Measurements from ENCODE around the gene ZNF678. TPM values are rescaled to one million over a fixed set of nuclear protein-coding genes. Genes with fewer than 3 reads are reported as not detected.

Gene ZNF678
- total and polyA plus RNA-seq, 2 of the 8 experiments (the other 6 are each of a cell fraction or from before 2014, with no cell fraction given) = 6.9 to 28.3 TPM

- H3K23me2 ChIP-seq (ENCODE audit: low read depth, low read length) = no peaks in the 10 kb centered on the region
- no peak overlapping the region for H3K4me3 ChIP-seq (ENCODE audit: extremely low read depth in 1 of 4, insufficient read depth in 2 of 4, low read depth in 3 of 4, low read length in 4 of 4)
- H4K20me1 ChIP-seq (replicated peaks in 1 of 2; ENCODE audit: control insufficient read depth in 1 of 2, insufficient read depth in 2 of 2, low read length in 2 of 2) = peaks cover 0 to 1% of the 10 kb centered on the region in 2 experiments
- no peaks in the 10 kb centered on the region for H3K4me1 ChIP-seq (replicated peaks in 1 of 4; ENCODE audit: control insufficient read depth in 3 of 4, insufficient read depth in 4 of 4, low read length in 3 of 4)
- no peak overlapping the region for H4K8ac ChIP-seq (ENCODE audit: extremely low read depth, insufficient read depth, low read length)
- no peak overlapping the region for H2BK120ac ChIP-seq (replicated peaks; ENCODE audit: low read depth, low read length)
- no peak overlapping the region for H3K4ac ChIP-seq (replicated peaks; ENCODE audit: insufficient read length, low read depth, low read length)
- H4K91ac ChIP-seq (replicated peaks; ENCODE audit: insufficient read length, low read length) = no peak overlapping the region
- 91% methylated on average over 1 of the region's 1 CpG; no CpG with 5 or more reads in 1 of the 2 experiments for WGBS, 2 experiments (ENCODE audit: extremely low coverage in 1 of 2, insufficient coverage in 1 of 2, insufficient read length in 1 of 2, insufficient replicate concordance in 2 of 2, low coverage in 1 of 2, low lambda C conversion rate in 2 of 2, missing lambda C conversion rate in 1 of 2)
- H3K56ac ChIP-seq (replicated peaks; ENCODE audit: insufficient read length, low read depth, low read length) = no peak overlapping the region
- H2BK15ac ChIP-seq (ENCODE audit: low read length) = no peak overlapping the region
- H3K23ac ChIP-seq (ENCODE audit: insufficient read length) = no peak overlapping the region
- H3K14ac ChIP-seq (ENCODE audit: insufficient read length) = no peak overlapping the region
- H3K79me2 ChIP-seq (ENCODE audit: control insufficient read depth in 1 of 2, insufficient read depth in 2 of 2, low read length in 2 of 2) = peaks cover 0 to 11% of the 10 kb centered on the region in 2 experiments; a peak in 1 of 4 replicates
- FAIRE-seq = no peak
- 0 out of 4 replicates have a peak, but pooled peaks cover 0 to 2% of the 10 kb centered on the region in 2 experiments for H3K9me3 ChIP-seq (ENCODE audit: insufficient read depth in 2 of 2, low read depth in 1 of 2, low read length in 1 of 2)
- H2BK5ac ChIP-seq (ENCODE audit: low read depth, low read length) = no peak overlapping the region
- H2AFZ ChIP-seq (ENCODE audit: low read length) = no peak overlapping the region
- no peak overlapping the region for H2BK20ac ChIP-seq (ENCODE audit: low read length)
- H3K27me3 ChIP-seq (replicated peaks in 1 of 4; ENCODE audit: control insufficient read depth in 3 of 4, extremely low read depth in 1 of 4, insufficient read depth in 3 of 4, low read length in 3 of 4) = no peaks in the 10 kb centered on the region
- peaks cover 0 to 4% (median 1%) of the 10 kb centered on the region in 4 experiments; a peak in 1 of 8 replicates for H3K36me3 ChIP-seq (ENCODE audit: control insufficient read depth in 2 of 4, insufficient read depth in 4 of 4, low read length in 3 of 4)
- DNase-seq (ENCODE audit: low read depth in 1 of 2, low spot score in 2 of 2) = peak in 1 of 2 experiments; percentile 3
- H3K4me2 ChIP-seq (ENCODE audit: insufficient read depth in 1 of 2, low read depth in 2 of 2, low read length in 2 of 2) = no peak overlapping the region
- ChIA-PET POLR2A (ENCODE audit: partially characterized antibody) (no interaction called here), CTCF (ENCODE audit: partially characterized antibody) (interaction anchor here (1.6 kb wide), 1 partner anchor 72 kb away, joined by 3 read pairs; no protein-coding TSS in a partner anchor)
- no peak overlapping the region for H3K18ac ChIP-seq (ENCODE audit: extremely low read depth, low read length)
- H4K5ac ChIP-seq (ENCODE audit: insufficient read length, low read depth, low read length) = no peak overlapping the region
- no peak for TF ChIP-seq GTF2F1 (IDR thresholded peaks at IDR 0.05; ENCODE audit: borderline replicate concordance, low read depth, low read length)
- no peak for TF ChIP-seq POLR2A (IDR thresholded peaks at IDR 0.05; ENCODE audit: control extremely low read depth in 1 of 2, low read depth in 2 of 2, low read length in 2 of 2)
- H3K9ac ChIP-seq (replicated peaks in 1 of 4; ENCODE audit: extremely low read depth in 1 of 4, low read depth in 3 of 4, low read length in 3 of 4) = no peak overlapping the region
- H3K79me1 ChIP-seq (ENCODE audit: low read depth, low read length) = peaks cover 7% of the 10 kb centered on the region
- H3K27ac ChIP-seq (ENCODE audit: low read depth, low read length) = no peak overlapping the region
- H2BK12ac ChIP-seq (ENCODE audit: low read depth, low read length) = no peak overlapping the region
- H2AK5ac ChIP-seq (ENCODE audit: low read depth, low read length) = no peak overlapping the region
Observed at GRCh38 chr1:227613526-227613925, 50.2 kb downstream of the ZNF678 start.

All from H1 (cell line).